ENCODE measurements around the gene SYT7.
A peak's percentile ranks its signal among the peaks of the same experiment; 100 is the strongest.

Gene SYT7

GRCh38 chr11:61609000-61609979 is 28.4 kb upstream of the SYT7 start:
- no peak for DNase-seq (ENCODE audit: low spot score)

GRCh38 chr11:61607920-61608599 is 27.2 kb upstream of the SYT7 start:
- DNase-seq (ENCODE audit: low spot score) = no peak

- no peak for DNase-seq (ENCODE audit: low spot score)
Measured at GRCh38 chr11:61607426-61607825, 26.6 kb upstream of the SYT7 start.

- no peak for DNase-seq (ENCODE audit: low spot score)
Measured at GRCh38 chr11:61603667-61604066, 22.8 kb upstream of the SYT7 start.

GRCh38 chr11:61602775-61603569 is 22.1 kb upstream of the SYT7 start:
- peak; percentile 84 for DNase-seq (ENCODE audit: low spot score)

- no peak for DNase-seq (ENCODE audit: low spot score)
Measured at GRCh38 chr11:61601512-61601911, 20.6 kb upstream of the SYT7 start.

- DNase-seq (ENCODE audit: low spot score) = no peak
Measured at GRCh38 chr11:61599968-61600710, 19.3 kb upstream of the SYT7 start.

- no peak for DNase-seq (ENCODE audit: low spot score)
Measured at GRCh38 chr11:61598886-61599868, 18.3 kb upstream of the SYT7 start.

- no peak for DNase-seq (ENCODE audit: low spot score)
Measured at GRCh38 chr11:61598374-61598773, 17.5 kb upstream of the SYT7 start.

- DNase-seq (ENCODE audit: low spot score) = no peak
Measured at GRCh38 chr11:61596990-61597389, 16.1 kb upstream of the SYT7 start.

- DNase-seq (ENCODE audit: low spot score) = no peak
Measured at GRCh38 chr11:61596542-61596941, 15.7 kb upstream of the SYT7 start.

GRCh38 chr11:61594907-61595257 is 14.0 kb upstream of the SYT7 start:
- DNase-seq (ENCODE audit: low spot score) = no peak

- DNase-seq (ENCODE audit: low spot score) = no peak
Measured at GRCh38 chr11:61593151-61593550, 12.3 kb upstream of the SYT7 start.

GRCh38 chr11:61592176-61592575 is 11.3 kb upstream of the SYT7 start:
- no peak for DNase-seq (ENCODE audit: low spot score)

- DNase-seq (ENCODE audit: low spot score) = no peak
Measured at GRCh38 chr11:61589961-61590360, 9.1 kb upstream of the SYT7 start.

- no peak for DNase-seq (ENCODE audit: low spot score)
Measured at GRCh38 chr11:61588728-61589191, 7.9 kb upstream of the SYT7 start.

GRCh38 chr11:61587951-61588727 is 7.3 kb upstream of the SYT7 start:
- DNase-seq (ENCODE audit: low spot score) = no peak

GRCh38 chr11:61587541-61587941 is 6.7 kb upstream of the SYT7 start:
- DNase-seq (ENCODE audit: low spot score) = no peak

- DNase-seq (ENCODE audit: low spot score) = no peak
Measured at GRCh38 chr11:61586792-61587430, 6.0 kb upstream of the SYT7 start.
